HG03025 (cell line): ENCODE data around the gene YARS2.
"Not testable (repeated sequence)": the region's sequence is repeated elsewhere in the genome, so short reads cannot be mapped to it uniquely, and the experiment has no call there.

Source experiments
- ATAC-seq: cut with Tn5 transposase; IDR thresholded peaks from one replicate; pipeline ENCODE4 v1.9.1; 2021; ENCODE audit warnings: mild to moderate bottlenecking, moderate library complexity; ENCODE audit not compliant: unreplicated experiment, low FRiP score

Gene YARS2

DNA sequence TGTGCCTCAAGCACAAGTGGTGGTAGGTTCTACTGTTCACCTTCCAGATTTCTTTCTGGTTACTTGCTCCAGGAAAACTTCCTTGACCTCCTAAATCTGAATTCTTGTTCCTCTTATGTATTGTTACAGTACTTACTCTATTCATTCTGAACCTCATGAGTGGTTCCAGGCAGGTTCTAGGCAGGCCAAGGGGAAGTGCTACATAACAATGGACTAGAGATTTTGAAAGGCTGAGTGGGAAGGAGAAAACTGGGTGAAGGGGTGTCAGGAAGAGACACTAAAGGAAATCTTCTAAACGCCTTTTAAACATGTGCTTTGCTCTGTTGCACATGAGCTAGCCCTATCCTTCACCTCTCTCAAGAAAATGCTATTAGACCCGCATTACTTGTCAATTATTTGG, 1.6 kb downstream of the YARS2 start:
- no peak for ATAC-seq

DNA sequence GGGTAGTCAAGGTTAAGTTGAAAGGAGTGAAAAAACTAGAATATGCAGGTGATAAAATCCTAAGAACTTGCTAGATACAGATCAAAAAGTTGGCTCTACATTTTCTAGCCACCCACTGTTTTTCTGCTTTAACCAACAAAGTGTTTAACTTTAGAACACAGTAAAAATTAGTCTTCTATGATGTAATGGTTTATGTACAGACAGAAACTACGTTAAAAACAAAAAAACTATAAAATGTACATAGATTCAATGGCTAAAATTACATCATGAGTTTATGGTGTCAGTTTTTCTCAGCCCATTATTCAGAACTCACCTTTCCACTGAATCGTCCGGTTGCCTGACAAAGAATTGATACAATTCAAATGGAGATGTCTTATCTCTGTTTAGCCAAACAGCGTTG, 2.1 kb downstream of the YARS2 start:
- no peak for ATAC-seq

- ATAC-seq = no peak
Observed at GRCh38 chr12:32743264-32743663, 12.4 kb downstream of the YARS2 start.

- no peak for ATAC-seq
Observed at GRCh38 chr12:32742133-32742532, 13.6 kb downstream of the YARS2 start.

DNA sequence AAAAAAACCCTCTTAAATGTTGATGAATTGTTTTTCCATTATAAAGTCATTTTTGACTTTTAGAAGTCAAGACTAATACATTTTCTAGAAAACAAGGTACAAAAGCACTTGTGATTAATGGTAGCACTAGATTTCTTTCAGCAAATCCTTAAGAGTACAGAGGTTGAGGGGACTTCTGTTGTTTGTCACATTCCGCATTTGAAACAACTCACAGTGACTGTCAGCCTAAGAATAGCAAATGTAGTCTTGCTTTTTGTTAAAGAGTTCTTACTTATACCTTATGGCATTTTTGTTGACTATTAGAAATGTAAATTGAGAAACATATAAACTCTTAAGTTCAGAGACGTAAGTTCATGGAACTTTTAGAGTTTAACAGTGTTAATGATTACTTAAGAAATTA, 16.4 kb downstream of the YARS2 start:
- no peak for ATAC-seq

GRCh38 chr12:32737715-32738114, 18.0 kb downstream of the YARS2 start:
- ATAC-seq = no peak

DNA sequence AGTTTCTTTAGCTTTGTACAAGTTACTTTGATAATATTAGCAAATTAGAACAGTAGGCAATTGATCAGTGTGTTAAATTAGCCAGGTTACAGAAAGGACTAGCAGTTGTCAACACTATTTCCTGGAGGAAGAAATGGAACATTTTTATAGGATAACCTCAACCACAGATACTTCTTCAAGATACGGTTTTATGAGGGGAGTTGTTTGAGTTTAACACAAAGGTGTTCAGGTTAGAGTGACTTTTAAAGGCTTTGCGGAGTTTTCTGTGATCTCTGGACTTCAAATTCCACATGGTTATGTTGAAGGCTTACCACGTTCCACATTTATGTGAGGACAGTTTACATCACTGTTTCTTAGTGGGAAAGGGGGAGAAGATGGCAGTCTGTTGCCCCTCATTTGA, 19.3 kb downstream of the YARS2 start:
- no peak for ATAC-seq

- ATAC-seq = no peak
Observed at GRCh38 chr12:32734952-32735351, 20.7 kb downstream of the YARS2 start.

DNA sequence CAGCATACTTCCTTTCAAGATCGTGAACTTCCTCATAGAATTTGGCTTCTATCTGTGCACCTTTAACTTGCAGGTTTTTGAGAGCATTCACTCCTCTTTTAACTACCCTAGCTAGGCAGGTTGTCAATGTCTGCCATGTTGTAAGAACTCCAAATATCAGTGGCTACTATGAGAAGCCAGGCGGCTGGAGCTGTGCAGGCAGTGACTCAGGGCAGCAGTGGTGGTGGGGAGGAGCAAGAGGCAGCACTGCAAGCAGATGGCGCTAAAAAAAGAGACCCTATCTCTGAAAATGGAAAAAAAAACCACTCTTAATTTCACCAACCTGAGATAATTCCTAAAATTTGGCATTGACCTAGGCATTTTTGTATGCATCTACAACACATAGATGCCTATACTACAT, 28.5 kb downstream of the YARS2 start:
- no peak for ATAC-seq

DNA sequence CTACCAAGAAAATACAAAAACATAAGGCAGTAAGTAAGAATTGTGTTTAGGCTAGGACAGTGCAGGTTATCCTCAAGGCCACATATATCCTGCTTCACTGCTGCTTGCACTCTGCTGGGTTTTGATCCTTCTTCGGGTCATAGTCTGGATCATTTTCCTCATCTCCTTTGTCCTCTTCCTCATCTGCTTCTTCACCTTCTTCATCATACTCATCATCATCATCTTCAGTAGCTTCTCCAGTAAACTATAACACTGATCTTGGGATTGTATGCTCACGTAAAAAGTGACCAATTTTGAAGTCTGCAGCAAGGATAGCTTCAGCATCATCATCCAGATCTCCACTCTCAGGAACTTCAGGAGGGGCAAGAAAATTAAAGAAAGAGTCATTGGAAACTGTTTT, 29.4 kb downstream of the YARS2 start:
- no peak for ATAC-seq

GRCh38 chr12:32725308-32725707, 30.4 kb downstream of the YARS2 start:
- ATAC-seq = not testable (repeated sequence)

DNA sequence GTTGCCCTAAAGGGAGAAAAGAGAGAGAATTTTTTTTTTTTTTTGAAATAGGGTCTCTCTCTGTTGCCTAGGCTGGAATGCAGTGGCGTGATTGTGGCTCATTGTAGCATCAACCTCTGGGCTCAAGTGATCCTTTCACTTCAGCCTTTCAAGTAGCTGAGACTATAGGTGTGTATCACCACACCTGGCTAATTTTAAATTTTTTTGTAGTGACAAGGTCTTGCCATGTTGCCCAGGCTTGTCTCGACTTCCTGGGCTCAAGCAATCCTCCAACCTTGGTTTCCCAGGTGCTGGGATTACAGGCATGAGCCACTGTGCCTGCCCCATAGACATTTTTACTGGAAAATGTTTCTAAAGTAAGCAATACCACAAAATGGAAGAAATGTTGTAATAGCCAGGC, 36.8 kb downstream of the YARS2 start:
- ATAC-seq = no peak

GRCh38 chr12:32714772-32715171, 40.9 kb downstream of the YARS2 start:
- no peak for ATAC-seq

DNA sequence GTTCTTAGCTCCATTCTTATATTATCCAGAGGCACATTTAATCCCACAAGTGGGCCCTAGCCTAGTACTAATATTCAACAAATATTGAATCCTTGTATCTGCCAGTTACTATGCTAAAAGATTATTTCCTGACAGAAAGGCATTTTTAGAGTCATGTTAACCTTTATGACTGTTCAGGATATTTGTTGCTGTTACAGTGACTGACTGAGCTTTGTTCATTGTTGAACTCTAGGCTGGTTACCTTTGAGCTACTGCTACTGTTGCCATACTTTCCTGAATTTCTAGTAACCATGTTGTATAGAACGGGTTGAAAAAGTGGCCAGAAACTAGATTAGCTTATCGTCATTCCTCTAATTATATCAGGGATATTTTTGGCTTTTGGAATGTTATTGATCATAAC, 46.8 kb downstream of the YARS2 start:
- no peak for ATAC-seq

DNA sequence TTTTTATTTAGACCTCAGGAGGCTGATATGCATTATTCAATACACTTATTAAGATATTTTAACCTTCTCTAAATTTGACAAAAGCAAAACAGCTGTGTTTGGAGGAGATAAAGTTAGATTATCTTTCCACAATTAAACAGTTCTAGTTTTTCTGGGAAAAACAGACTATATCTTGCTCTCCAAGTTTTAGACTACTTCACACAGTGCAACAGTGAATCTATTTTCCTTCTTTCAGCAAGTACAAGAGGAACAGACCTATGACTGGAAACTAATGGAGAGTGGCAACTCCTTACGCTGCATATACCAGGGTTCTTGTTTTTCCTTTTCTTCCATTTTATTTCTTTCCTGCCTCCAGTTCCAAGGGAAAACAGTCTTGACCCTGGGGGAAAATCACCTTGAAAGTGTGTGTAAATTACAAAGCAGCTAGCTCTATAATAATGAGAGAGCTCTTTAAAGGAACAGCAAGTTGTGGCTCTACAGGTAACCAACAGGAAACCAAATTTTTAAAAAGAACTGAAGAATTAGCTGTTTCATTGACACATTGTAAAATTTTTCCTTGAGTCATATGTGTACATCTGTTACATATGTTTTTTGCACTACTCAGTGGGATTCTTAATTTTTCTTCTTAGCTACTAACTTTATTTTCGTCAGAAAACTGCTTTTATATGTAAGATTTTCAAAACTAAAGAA, 49.2 kb downstream of the YARS2 start:
- no peak for ATAC-seq

GRCh38 chr12:32705783-32706182, 49.9 kb downstream of the YARS2 start:
- ATAC-seq = no peak

- no peak for ATAC-seq
Observed at GRCh38 chr12:32702946-32703345, 52.8 kb downstream of the YARS2 start.

DNA sequence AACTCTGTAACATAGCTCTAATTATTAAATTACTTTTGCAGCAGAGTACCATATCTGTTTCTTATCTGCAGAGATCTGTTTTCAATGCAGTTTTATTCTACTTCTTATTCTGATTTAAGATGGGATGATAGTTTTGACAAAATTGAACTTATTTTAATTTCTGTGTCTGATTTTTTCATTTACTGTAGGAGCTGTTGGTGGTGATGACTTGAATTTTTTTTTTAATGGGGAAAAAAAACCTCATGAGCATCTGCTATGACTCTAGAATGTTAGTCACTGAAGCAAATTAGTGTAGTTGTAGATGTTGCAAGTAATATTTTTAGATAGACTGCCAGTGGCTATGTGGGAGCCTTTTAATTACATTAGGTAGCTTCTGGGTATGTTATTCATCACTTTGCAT, 53.2 kb downstream of the YARS2 start:
- ATAC-seq = no peak

GRCh38 chr12:32699437-32699836, 56.3 kb downstream of the YARS2 start:
- ATAC-seq = not testable (repeated sequence)

DNA sequence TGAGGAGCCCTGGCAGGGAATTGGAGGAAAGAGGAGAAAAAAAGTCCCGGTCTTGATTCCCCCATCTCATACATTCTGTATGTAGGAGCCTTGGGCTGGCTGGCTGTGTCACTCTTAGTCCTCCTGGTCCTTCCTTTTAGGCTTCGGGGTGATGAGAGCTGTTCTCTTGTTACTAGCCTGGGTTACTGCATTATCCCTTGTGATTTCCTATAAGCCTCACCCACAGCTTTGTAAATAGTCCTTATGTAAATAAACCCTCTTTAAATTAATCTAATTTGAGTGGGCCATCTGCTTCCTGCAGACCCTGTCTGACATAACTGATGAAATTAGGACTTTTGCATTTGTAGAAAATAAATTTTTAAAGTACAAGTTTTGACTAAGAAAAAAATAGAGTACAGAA, 57.4 kb downstream of the YARS2 start:
- no peak for ATAC-seq

DNA sequence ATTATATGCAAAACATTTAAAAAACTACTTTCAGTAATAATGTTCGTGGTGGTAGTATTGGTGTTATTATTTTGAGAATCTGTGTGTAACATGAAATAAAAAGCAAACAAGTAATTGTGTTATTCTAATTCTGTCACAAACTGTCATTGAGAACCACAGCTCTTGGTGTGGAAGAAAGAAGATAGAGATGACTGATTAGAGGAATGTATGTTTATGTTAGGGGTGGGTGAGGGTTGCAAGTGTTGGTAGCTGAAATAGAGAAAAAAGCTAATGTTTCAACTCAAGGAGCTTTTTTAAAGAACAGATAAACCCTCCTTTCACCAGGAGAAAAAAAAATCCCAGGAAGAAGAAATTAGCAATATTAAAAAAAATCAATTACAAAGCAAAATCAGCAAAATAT, 58.3 kb downstream of the YARS2 start:
- ATAC-seq = no peak
